HAP-1 (cell line): Measurements from ENCODE around the gene GALNT18.

ENCODE experiments used
- DNase-seq, 2 experiments: peaks; one replicate each; pipeline ENCODE4 v3.0.0-alpha.2; 2016 to 2020; ENCODE audit warnings: low spot score in 2 of 2
- H3K27me3 ChIP-seq: fragments of 250-450 bp; sonication (Bioruptor Pico); 2 replicates; pipeline ENCODE4 v1.5.1; 2020; ENCODE audit warnings: low read depth, mild to moderate bottlenecking, moderate library complexity
- H3K36me3 ChIP-seq: fragments of 250-450 bp; sonication (Bioruptor Pico); replicated peaks from 2 replicates; pipeline ENCODE4 v1.5.1; 2020; ENCODE audit warnings: mild to moderate bottlenecking
- H3K4me1 ChIP-seq: fragments of 250-450 bp; sonication (Bioruptor Pico); 2 replicates; pipeline ENCODE4 v1.5.1; 2020; ENCODE audit warnings: mild to moderate bottlenecking
- H3K4me3 ChIP-seq: fragments of 250-450 bp; sonication (Bioruptor Pico); 2 replicates; pipeline ENCODE4 v1.5.1; 2020; ENCODE audit warnings: mild to moderate bottlenecking, moderate library complexity
- H3K9me3 ChIP-seq: fragments of 250-450 bp; sonication (Bioruptor Pico); 2 replicates; pipeline ENCODE4 v1.5.1; 2020; ENCODE audit warnings: mild to moderate bottlenecking, moderate library complexity
- in situ Hi-C: fragments of 300-500 bp; cut with MboI; formaldehyde crosslinking; loops from 3 replicates; pipeline ENCODE4 v1.14.3; 2020; ENCODE audit warnings: low sequenced_read_pairs, inconsistent platforms, mixed read lengths

GALNT18 gene

DNA sequence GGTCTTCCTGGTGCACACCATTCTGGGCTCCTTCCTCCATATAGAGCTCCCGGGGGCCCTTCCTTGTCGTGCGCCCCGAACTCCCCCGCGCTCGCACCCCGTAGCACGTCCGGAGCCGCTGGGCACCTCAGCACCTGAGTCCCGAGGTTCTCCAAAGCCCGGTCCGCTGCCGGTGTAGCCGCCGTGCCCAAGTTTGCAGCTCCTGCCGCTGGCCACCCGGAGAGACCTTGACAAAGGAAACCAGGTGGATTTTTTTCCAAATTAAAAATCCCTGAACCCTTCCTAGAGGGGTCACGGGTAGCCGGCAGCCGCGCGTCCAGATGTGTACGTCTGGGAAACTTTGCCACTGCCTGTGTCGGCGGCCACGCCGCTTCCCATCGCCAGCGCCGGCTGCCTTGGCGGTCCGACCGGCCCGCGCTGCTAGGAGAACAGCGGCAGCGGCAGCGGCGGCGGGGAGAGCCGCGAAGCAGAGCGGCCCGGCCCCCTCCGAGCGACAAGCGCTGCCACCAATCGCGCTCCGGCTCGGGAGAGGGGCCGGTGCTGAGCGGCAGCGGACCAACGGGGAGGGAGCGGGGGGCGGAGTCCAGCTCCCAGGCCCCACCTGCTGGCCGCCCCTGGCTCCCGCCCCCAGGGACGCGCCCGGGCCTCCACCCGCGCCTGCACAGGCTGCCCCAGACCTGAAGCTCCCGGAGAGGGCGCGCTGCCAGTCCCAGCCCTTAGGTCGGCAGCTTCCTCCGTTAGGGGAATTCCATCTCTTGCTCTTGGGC lies at the start of gene GALNT18:
GALNT18 (minus strand) TSS at position 433 of the 767 bp plus-strand sequence.
- no peaks in the 10 kb centered on the region for H3K27me3 ChIP-seq
- in situ Hi-C loops: no loop called here
- H3K9me3 ChIP-seq: no peaks in the 10 kb centered on the region
- H3K36me3 ChIP-seq: no peaks in the 10 kb centered on the region
- peak within 1 kb of the TSS; percentile 68 for H3K4me3 ChIP-seq
- peaks cover 11% of the 10 kb centered on the region for H3K4me1 ChIP-seq
- DNase-seq: peak; percentile 91 to 93

DNA sequence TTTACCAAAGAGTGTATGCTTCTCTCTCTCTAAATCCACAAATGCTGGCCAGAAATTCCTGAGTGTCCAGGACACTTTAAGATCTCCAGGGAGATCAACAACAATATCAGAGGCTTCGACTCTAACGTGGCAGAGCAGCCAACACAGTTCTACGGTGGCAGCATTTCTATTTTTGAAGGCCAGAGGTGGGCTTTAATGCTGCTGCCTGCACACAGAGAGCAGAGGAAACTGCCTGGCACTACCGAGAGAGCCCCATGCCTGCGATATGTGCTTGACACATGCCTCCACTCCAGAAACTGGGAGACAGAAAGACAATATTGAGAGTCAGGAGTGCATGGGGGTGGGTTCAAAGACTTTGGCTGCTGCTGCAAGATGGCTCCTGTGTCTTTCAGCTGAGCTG lies 48.8 kb upstream of the GALNT18 start:
- H3K9me3 ChIP-seq: no peaks in the 10 kb centered on the region
- no peak overlapping the region for H3K4me3 ChIP-seq
- no peaks in the 10 kb centered on the region; the same call in 1 of the 2 replicates for H3K27me3 ChIP-seq
- H3K4me1 ChIP-seq: no peaks in the 10 kb centered on the region
- DNase-seq: no peak
- H3K36me3 ChIP-seq: no peaks in the 10 kb centered on the region
- in situ Hi-C loops: no loop called here

DNA sequence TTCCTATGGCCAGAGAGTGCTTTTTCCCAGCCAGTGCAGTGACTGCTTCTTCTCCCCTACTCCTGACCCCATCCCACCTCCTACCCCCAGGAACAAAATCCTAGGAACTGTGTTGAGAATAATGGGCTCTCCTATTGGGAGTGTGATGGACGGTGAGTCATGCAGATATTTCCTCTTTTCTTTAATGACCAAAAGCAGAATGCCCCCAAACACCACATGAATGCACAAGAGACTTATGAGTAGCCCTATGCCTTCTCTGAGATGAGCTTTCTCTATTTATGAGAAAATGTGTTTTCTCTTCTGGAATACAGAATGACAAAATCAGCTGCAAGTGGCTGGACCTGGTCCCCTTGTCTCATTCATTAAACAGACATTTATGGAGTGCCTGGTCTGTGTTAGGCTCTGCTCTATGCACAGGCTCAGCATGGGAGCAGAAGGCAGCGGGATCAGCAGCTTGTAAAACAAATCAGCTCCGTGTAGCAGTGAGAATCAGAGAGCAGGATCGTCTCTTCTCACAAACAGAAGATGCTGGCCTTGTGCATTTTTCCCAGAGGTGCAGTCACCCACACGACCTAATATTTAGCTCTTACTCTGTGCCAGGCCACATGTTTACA lies 47.5 kb upstream of the GALNT18 start:
- DNase-seq: no peak
- in situ Hi-C loops: no loop called here
- no peaks in the 10 kb centered on the region for H3K9me3 ChIP-seq
- no peaks in the 10 kb centered on the region for H3K36me3 ChIP-seq
- H3K27me3 ChIP-seq: peaks cover 5% of the 10 kb centered on the region; the same call in 1 of the 2 replicates
- H3K4me3 ChIP-seq: no peak overlapping the region
- no peaks in the 10 kb centered on the region for H3K4me1 ChIP-seq

DNA sequence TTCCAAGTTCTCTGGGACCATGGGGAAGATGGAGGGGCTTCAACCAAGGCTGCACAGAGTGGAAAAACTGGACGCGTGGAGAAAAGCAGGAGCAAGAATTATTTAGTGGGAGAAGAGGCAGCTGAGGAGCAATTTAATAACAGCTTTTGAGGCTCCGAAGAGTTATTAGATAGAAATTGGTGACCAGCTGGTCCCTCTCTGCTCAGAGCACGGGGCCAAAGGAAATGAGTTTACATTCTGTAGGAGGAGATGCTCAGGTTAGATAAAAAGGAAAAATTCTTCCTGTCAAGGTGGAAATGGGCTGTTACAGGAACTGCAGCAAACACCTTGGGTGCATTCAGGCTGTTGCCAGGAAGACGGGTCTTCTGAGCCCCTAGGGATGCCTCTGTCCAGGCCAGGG lies 47.0 kb upstream of the GALNT18 start:
- Histone ChIP-seq H3K27me3 (peaks cover 9% of the 10 kb centered on the region; the same call in 1 of the 2 replicates), H3K9me3 (no peaks in the 10 kb centered on the region), H3K4me1 (no peaks in the 10 kb centered on the region), H3K4me3 (no peak overlapping the region), H3K36me3 (no peaks in the 10 kb centered on the region)
- in situ Hi-C loops: no loop called here
- DNase-seq: no peak

DNA sequence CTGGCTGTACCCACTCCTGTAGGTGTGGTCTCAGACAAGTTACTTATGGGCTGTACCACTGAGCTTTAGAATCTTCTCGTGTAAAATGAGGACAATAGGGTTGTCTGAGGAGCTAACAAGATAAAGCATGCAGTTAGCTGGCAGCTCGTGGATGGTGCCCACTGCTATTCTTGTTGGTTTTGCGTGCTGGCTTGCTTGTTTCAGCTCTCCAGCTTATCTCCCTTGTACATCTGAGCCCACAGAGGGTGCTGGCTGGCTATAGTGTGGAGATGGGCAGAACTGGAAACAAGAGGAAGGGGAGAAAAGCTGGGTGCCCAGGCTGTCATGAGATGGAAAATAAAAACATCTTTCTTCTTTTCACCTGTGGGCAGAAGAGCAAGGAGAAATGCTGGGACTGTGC lies 46.5 kb upstream of the GALNT18 start:
- no peak for DNase-seq
- no peak overlapping the region for H3K4me3 ChIP-seq
- H3K36me3 ChIP-seq: no peaks in the 10 kb centered on the region
- in situ Hi-C loops: no loop called here
- no peaks in the 10 kb centered on the region for H3K9me3 ChIP-seq
- no peaks in the 10 kb centered on the region for H3K4me1 ChIP-seq
- H3K27me3 ChIP-seq: peaks cover 14% of the 10 kb centered on the region; the same call in 1 of the 2 replicates

DNA sequence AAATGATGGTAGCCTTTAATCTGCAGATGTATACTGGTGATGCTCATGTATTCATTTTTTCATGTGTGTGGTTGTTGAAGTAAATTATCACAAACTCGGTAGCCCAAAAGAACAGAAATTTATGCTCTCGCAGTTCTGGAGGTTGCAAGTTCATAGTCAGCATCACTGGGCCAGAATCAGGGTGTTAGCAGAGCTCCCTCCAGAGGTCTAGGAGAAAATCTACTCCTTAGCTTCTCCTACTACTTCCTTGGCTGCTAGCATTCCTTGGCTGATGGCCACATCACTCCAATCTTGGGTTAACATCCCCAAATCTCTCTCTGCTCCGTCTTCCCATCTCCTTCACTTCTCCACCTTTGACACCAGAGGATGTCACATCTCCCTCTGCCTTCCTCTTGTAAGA lies 45.3 kb upstream of the GALNT18 start:
- H3K4me3 ChIP-seq: no peak overlapping the region
- DNase-seq: no peak
- H3K4me1 ChIP-seq: no peaks in the 10 kb centered on the region
- peaks cover 18% of the 10 kb centered on the region for H3K27me3 ChIP-seq
- no peaks in the 10 kb centered on the region for H3K9me3 ChIP-seq
- in situ Hi-C loops: no loop called here
- H3K36me3 ChIP-seq: no peaks in the 10 kb centered on the region

DNA sequence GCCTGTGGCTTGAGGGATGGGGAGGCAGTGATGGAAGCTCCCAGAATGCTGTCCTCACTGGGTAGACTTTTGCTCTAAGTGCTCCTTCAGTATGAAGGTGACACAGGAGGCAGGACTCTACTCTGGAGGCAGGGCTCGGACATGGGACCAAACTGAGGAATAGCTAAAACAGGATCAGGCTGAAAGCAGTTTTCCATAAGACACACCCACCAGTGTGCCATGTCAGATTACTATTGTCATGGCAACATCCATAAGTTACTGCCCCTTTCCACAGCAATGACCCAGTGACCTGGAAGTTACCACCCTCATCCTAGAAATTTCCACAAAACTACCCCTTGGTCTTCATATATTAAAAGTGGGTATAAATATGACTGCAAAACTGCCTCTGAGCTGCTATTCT lies 43.6 kb upstream of the GALNT18 start:
- in situ Hi-C loops: no loop called here
- Histone ChIP-seq H3K9me3 (no peaks in the 10 kb centered on the region), H3K36me3 (no peaks in the 10 kb centered on the region), H3K4me1 (no peaks in the 10 kb centered on the region), H3K4me3 (no peak overlapping the region), H3K27me3 (peaks cover 18% of the 10 kb centered on the region)
- DNase-seq: no peak

DNA sequence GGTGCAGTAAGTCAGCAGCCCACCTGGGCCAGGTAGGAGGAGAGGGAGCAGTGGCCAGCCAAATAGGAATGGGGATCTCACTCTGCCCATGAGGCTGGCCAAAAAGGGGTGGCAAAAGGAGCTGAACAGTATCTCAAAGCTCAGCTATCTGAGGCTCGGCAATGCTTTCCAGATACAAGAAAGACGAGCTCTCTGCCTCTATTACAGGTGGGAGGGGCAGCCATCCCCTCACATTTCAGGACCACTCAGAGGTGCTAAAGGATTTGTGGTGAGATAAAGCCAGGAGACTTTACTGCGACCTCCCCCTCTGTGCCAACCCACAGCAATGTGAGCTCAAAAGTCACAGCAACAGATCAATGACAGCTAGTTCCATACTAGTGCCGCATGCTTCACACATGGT lies 42.1 kb upstream of the GALNT18 start:
- no peaks in the 10 kb centered on the region for H3K4me1 ChIP-seq
- H3K36me3 ChIP-seq: no peaks in the 10 kb centered on the region
- H3K4me3 ChIP-seq: no peak overlapping the region
- H3K9me3 ChIP-seq: no peaks in the 10 kb centered on the region
- H3K27me3 ChIP-seq: peaks cover 18% of the 10 kb centered on the region
- DNase-seq: no peak
- in situ Hi-C loops: no loop called here

DNA sequence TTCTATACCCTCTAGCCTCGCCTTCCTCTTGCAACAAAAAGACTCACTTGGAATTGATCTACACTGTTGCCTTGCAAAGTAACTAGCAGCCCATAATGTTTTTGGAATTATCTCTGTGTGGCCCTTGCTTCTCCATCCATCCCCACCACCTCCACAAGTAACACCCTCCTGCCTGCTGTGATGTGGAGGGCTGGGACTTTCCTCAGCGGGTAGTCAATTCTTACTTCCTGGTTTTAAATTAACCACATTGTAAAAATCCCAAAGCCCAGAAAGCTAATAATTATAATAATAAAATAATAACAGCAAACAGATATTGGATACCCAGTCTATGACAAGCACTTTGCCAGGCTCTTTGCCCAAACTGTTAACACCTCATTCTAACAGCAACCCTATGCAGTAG lies 40.8 kb upstream of the GALNT18 start:
- no peak overlapping the region for H3K4me3 ChIP-seq
- no peaks in the 10 kb centered on the region for H3K4me1 ChIP-seq
- in situ Hi-C loops: no loop called here
- DNase-seq: no peak
- H3K36me3 ChIP-seq: no peaks in the 10 kb centered on the region
- H3K9me3 ChIP-seq: no peaks in the 10 kb centered on the region
- H3K27me3 ChIP-seq: peaks cover 18% of the 10 kb centered on the region

DNA sequence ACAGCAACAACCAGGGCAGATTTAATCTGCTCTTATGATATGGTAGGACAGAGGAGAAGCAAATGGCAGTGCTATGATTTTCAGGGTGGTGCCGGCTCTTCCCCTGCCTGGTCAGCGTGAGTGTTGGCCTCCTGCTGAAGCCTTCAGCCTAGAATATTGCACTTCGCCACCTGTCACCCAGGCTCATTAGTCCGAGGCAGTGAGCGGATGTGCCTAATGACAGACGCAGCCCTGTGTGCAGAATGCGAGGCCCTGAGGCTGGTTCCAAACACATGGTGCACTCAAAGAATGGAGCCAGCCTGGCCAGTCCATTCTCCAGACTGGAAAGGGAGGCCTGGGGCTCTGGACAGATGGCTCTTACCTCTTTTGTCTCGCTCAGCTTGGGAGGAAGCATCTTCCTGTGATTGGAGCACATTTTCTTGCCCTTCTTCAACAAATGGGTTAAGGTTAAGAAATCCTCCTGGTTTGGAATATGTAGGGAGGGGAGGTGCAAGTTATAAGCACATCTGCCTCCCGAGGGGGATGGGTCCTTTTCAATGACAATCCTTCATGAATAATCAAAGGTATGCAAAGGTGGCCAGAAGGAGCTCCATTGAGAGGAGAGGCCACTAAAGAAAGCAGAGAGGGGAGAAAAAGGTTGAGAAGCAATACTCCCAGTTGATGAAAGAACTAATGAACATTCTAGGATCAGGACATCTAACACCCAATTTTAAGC lies 39.7 kb upstream of the GALNT18 start:
- in situ Hi-C loops: no loop called here
- no peaks in the 10 kb centered on the region for H3K4me1 ChIP-seq
- peaks cover 18% of the 10 kb centered on the region for H3K27me3 ChIP-seq
- no peak overlapping the region for H3K4me3 ChIP-seq
- H3K36me3 ChIP-seq: no peaks in the 10 kb centered on the region
- H3K9me3 ChIP-seq: no peaks in the 10 kb centered on the region
- no peak for DNase-seq

DNA sequence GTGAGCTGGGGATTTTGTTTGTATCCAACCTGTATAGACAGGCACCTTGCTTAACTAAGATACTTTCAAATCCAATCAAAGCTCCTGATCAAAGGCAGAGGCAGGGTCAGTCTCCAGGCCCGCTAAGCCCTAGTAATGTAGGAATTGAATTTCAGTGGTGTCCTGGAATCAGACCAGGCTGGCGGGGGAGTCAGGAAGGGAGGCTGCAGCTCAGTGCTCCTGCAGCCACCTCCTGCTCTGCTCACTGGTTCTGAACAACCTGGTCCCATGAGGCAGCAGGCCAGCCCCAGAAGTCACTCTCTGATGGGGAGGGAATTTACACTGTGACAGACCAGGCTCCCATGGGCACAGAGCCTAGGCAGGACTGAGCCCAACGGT lies 38.5 kb upstream of the GALNT18 start:
- no peak for DNase-seq
- Histone ChIP-seq H3K9me3 (no peaks in the 10 kb centered on the region), H3K27me3 (peaks cover 19% of the 10 kb centered on the region), H3K4me1 (no peaks in the 10 kb centered on the region), H3K4me3 (no peak overlapping the region), H3K36me3 (no peaks in the 10 kb centered on the region)
- in situ Hi-C loops: no loop called here

DNA sequence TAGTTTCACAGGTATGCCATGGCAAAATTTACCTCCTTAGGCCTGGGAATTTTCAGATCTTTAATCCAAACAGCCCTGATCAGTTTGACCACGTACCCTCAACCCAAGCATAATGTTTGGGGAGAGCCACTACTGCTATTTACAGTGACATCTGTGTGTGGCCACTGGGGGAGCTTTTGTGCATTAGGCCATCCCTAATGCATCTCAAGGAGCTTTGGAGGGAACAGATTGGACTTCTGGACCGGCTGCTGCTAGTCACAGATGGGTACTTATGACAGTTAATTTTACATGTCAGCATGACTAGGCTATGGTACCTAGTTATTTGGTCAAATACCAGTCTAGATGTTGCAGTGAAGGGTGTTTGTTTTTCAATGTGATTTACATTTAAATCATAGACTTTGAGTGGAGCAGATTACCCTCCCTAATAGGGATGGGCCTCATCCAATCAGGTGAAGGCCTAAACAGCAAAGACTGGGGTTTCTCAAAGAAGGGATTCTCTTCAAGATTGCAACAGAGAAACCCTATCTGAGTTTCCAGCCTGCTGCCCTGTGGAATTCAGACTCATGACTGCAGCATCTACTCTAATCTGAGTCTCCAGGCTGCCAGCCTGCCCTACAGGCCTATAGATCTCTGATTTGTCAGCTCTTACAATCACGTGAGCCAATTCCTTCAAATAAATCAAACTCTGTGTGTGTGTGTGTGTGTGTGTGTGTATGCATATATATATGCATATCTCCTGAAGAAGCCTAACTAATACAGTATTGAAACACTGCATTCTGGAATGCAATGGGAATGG lies 38.0 kb upstream of the GALNT18 start:
- no peaks in the 10 kb centered on the region for H3K36me3 ChIP-seq
- no peaks in the 10 kb centered on the region for H3K4me1 ChIP-seq
- no peak overlapping the region for H3K4me3 ChIP-seq
- H3K9me3 ChIP-seq: no peaks in the 10 kb centered on the region
- DNase-seq: no peak
- in situ Hi-C loops: no loop called here
- peaks cover 19% of the 10 kb centered on the region for H3K27me3 ChIP-seq

DNA sequence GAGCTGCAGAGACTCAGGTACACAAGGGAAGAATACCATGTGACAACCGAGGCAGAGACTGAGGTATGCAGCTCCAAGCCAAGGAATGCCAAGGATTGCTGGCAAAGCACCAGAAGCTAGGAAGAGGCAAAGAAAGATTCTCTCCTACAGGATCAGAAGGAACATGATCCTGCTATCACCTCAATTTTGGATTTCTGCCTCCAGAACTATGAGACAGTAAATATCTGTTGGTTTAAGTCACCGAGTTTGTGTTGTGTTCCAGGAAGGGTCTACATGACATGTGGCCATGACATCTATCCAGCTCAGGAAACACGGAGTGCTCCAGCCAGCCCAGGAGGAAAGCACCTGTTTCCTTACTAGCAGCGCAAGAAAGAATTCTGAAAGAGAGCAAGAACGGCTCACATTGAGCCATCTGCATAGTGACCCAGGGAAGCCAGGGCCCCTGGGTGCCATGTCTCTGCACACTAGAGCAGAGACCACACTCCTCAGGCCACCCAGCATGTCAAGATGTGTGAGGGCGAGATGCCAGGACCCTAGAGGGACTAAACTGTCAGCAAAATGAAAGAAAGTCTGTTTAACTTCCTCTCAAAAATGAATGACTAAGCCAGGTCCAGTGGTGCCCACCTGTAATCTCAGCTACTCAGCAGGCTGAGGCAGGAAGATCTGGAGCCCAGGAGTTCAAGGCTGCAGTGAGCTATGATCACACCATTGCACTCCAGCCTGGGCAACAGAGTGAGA lies 35.6 kb upstream of the GALNT18 start:
- in situ Hi-C loops: no loop called here
- DNase-seq: no peak
- H3K9me3 ChIP-seq: no peaks in the 10 kb centered on the region
- no peak overlapping the region for H3K4me3 ChIP-seq
- no peaks in the 10 kb centered on the region for H3K4me1 ChIP-seq
- peaks cover 3% of the 10 kb centered on the region; the same call in 1 of the 2 replicates for H3K27me3 ChIP-seq
- no peaks in the 10 kb centered on the region for H3K36me3 ChIP-seq
